ENCODE measurements around the gene CRIP3.

DNA sequence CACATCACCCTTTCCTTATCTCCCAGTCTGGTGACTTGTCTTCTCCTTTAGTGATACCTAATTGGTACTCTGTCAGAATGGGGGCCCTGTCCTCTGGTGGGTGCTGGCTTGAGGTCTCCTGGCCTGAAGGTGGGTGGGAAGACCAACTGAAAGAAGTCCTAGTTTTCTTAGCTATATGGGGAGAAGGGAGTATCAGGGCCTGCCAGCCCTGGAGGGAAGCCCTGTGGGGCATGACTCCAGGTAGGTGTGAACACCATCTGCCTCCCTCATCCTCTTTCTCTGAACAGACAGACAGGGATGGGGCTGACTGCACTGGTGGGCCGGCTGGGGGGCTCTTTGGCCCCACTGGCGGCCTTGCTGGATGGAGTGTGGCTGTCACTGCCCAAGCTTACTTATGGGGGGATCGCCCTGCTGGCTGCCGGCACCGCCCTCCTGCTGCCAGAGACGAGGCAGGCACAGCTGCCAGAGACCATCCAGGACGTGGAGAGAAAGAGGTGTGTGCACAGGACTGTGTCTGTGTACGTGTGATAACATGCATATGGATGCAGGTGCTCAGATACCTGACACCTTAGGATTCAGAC lies 4.8 kb downstream of the CRIP3 start:
- TF ChIP-seq CHD1 (IDR thresholded peaks at IDR 0.05; ENCODE audit: low read depth, low read length) (no peak), SMC3 (IDR thresholded peaks at IDR 0.05; ENCODE audit: borderline replicate concordance, low read length) (no peak), BRCA1 (IDR thresholded peaks at IDR 0.05; ENCODE audit: low read depth, low read length) (no peak), SRF (IDR thresholded peaks at IDR 0.05; ENCODE audit: low read depth in 2 of 2, low read length in 2 of 2) (no peak), MXI1 (IDR thresholded peaks at IDR 0.05; ENCODE audit: low read depth, low read length) (no peak), SUZ12 (IDR thresholded peaks at IDR 0.05; ENCODE audit: unreplicated experiment) (no peak), ZNF274 (IDR thresholded peaks at IDR 0.05; ENCODE audit: insufficient read depth, insufficient read length) (no peak), TARDBP (IDR thresholded peaks at IDR 0.05; ENCODE audit: borderline replicate concordance) (no peak), ESRRA (IDR thresholded peaks at IDR 0.05; ENCODE audit: low read length) (no peak)
- TF ChIP-seq, protein P1, sequence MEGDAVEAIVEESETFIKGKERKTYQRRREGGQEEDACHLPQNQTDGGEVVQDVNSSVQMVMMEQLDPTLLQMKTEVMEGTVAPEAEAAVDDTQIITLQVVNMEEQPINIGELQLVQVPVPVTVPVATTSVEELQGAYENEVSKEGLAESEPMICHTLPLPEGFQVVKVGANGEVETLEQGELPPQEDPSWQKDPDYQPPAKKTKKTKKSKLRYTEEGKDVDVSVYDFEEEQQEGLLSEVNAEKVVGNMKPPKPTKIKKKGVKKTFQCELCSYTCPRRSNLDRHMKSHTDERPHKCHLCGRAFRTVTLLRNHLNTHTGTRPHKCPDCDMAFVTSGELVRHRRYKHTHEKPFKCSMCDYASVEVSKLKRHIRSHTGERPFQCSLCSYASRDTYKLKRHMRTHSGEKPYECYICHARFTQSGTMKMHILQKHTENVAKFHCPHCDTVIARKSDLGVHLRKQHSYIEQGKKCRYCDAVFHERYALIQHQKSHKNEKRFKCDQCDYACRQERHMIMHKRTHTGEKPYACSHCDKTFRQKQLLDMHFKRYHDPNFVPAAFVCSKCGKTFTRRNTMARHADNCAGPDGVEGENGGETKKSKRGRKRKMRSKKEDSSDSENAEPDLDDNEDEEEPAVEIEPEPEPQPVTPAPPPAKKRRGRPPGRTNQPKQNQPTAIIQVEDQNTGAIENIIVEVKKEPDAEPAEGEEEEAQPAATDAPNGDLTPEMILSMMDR (IDR thresholded peaks at IDR 0.05 in 2 of 3, conservative IDR thresholded peaks at IDR 0.05 in 1 of 3; ENCODE audit: control insufficient read depth in 2 of 3, extremely low read depth in 1 of 3, insufficient read depth in 1 of 3, low read depth in 3 of 3, low read length in 3 of 3): no peak
- TF ChIP-seq, protein P2, sequence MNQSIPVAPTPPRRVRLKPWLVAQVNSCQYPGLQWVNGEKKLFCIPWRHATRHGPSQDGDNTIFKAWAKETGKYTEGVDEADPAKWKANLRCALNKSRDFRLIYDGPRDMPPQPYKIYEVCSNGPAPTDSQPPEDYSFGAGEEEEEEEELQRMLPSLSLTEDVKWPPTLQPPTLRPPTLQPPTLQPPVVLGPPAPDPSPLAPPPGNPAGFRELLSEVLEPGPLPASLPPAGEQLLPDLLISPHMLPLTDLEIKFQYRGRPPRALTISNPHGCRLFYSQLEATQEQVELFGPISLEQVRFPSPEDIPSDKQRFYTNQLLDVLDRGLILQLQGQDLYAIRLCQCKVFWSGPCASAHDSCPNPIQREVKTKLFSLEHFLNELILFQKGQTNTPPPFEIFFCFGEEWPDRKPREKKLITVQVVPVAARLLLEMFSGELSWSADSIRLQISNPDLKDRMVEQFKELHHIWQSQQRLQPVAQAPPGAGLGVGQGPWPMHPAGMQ (IDR thresholded peaks at IDR 0.05; ENCODE audit: borderline replicate concordance): no peak
- TF ChIP-seq, protein P3, sequence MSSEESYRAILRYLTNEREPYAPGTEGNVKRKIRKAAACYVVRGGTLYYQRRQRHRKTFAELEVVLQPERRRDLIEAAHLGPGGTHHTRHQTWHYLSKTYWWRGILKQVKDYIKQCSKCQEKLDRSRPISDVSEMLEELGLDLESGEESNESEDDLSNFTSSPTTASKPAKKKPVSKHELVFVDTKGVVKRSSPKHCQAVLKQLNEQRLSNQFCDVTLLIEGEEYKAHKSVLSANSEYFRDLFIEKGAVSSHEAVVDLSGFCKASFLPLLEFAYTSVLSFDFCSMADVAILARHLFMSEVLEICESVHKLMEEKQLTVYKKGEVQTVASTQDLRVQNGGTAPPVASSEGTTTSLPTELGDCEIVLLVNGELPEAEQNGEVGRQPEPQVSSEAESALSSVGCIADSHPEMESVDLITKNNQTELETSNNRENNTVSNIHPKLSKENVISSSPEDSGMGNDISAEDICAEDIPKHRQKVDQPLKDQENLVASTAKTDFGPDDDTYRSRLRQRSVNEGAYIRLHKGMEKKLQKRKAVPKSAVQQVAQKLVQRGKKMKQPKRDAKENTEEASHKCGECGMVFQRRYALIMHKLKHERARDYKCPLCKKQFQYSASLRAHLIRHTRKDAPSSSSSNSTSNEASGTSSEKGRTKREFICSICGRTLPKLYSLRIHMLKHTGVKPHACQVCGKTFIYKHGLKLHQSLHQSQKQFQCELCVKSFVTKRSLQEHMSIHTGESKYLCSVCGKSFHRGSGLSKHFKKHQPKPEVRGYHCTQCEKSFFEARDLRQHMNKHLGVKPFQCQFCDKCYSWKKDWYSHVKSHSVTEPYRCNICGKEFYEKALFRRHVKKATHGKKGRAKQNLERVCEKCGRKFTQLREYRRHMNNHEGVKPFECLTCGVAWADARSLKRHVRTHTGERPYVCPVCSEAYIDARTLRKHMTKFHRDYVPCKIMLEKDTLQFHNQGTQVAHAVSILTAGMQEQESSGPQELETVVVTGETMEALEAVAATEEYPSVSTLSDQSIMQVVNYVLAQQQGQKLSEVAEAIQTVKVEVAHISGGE (CRISPR knock-in tag; IDR thresholded peaks at IDR 0.05): no peak
